HepG2 (cell line): ENCODE data around the gene UBL4B. TPM values are rescaled to one million over a fixed set of nuclear protein-coding genes. Genes with fewer than 3 reads are reported as not detected.

ENCODE experiments used
- FOXJ3 ChIP-seq: sonication (generic); formaldehyde crosslinking; IDR thresholded peaks from 2 replicates; pipeline ENCODE4 v1.4.0; 2020; ENCODE audit warnings: missing genetic modification reagents, mild to moderate bottlenecking, borderline replicate concordance
- FOXP1 ChIP-seq, 2 experiments: fragments of 450-650 bp in 1 of 2; IDR thresholded peaks; 2 replicates each; pipeline ENCODE4 v1.6.1; 2017 to 2018; ENCODE audit warnings: antibody characterized with exemption in 1 of 2
- GATAD1 ChIP-seq: IDR thresholded peaks from 2 replicates; pipeline ENCODE4 v1.6.1; 2016; ENCODE audit warnings: missing genetic modification reagents, missing compliant biosample characterization
- GATAD2A ChIP-seq: IDR thresholded peaks from 2 replicates; pipeline ENCODE4 v1.6.1; 2016
- HDAC1 ChIP-seq: sonication (generic); formaldehyde crosslinking; IDR thresholded peaks from 2 replicates; pipeline ENCODE4 v1.5.1; 2020; ENCODE audit warnings: mild to moderate bottlenecking, missing genetic modification reagents
- HMG20B ChIP-seq: conservative IDR thresholded peaks from 2 replicates; pipeline ENCODE4 v1.6.1; 2016; ENCODE audit warnings: missing genetic modification reagents, missing compliant biosample characterization
- IKZF5 ChIP-seq: IDR thresholded peaks from 2 replicates; pipeline ENCODE4 v1.6.1; 2018; ENCODE audit warnings: missing genetic modification reagents, mild to moderate bottlenecking, missing compliant biosample characterization
- MIER2 ChIP-seq: IDR thresholded peaks from 2 replicates; pipeline ENCODE4 v1.6.1; 2016; ENCODE audit warnings: missing biosample characterization, missing genetic modification reagents
- NRL ChIP-seq: sonication (generic); formaldehyde crosslinking; IDR thresholded peaks from 2 replicates; pipeline ENCODE4 v1.5.0; 2020; ENCODE audit warnings: missing genetic modification reagents, mild to moderate bottlenecking, moderate library complexity, borderline replicate concordance
- PBX2 ChIP-seq: IDR thresholded peaks from 2 replicates; pipeline ENCODE4 v1.6.1; 2016; ENCODE audit warnings: control low read depth
- POLR2AphosphoS2 ChIP-seq: IDR thresholded peaks from 2 replicates; pipeline ENCODE4 v1.6.1; 2011; ENCODE audit warnings: low read depth, low read length, improper control_type of control experiment
- REXO4 ChIP-seq: sonication (generic); formaldehyde crosslinking; IDR thresholded peaks from 2 replicates; pipeline ENCODE4 v1.8.0; 2022; ENCODE audit warnings: missing genetic modification reagents, mild to moderate bottlenecking, borderline replicate concordance
- RFX1 ChIP-seq: fragments of 450-650 bp; IDR thresholded peaks from 2 replicates; pipeline ENCODE4 v1.6.1; 2017
- RFX5 ChIP-seq: IDR thresholded peaks from 2 replicates; pipeline ENCODE4 v1.6.1; 2011; ENCODE audit warnings: low read depth, low read length, improper control_type of control experiment
- SALL1 ChIP-seq: sonication (generic); formaldehyde crosslinking; IDR thresholded peaks from 2 replicates; pipeline ENCODE4 v1.8.0; 2022; ENCODE audit warnings: mild to moderate bottlenecking, missing genetic modification reagents
- TGIF2 ChIP-seq: IDR thresholded peaks from 2 replicates; pipeline ENCODE4 v1.6.1; 2016; ENCODE audit warnings: control low read depth, missing compliant biosample characterization
- ZMYM4 ChIP-seq: sonication (generic); formaldehyde crosslinking; IDR thresholded peaks from 2 replicates; pipeline ENCODE4 v1.8.1; 2023; ENCODE audit warnings: mild to moderate bottlenecking, missing genetic modification reagents
- ZNF138 ChIP-seq: sonication (generic); formaldehyde crosslinking; IDR thresholded peaks from 2 replicates; pipeline ENCODE4 v1.5.0; 2020; ENCODE audit warnings: mild to moderate bottlenecking, low read depth, missing genetic modification reagents
- ZNF224 ChIP-seq: sonication (generic); formaldehyde crosslinking; IDR thresholded peaks from 2 replicates; pipeline ENCODE4 v1.5.0; 2020; ENCODE audit warnings: mild to moderate bottlenecking, missing genetic modification reagents
- ZNF256 ChIP-seq: sonication (generic); formaldehyde crosslinking; conservative IDR thresholded peaks from 2 replicates; pipeline ENCODE4 v1.4.0; 2020; ENCODE audit warnings: missing genetic modification reagents
- ZNF3 ChIP-seq: IDR thresholded peaks from 2 replicates; pipeline ENCODE4 v1.7.0; 2017; ENCODE audit warnings: inconsistent platforms
- ZNF34 ChIP-seq: sonication (generic); formaldehyde crosslinking; IDR thresholded peaks from 2 replicates; pipeline ENCODE4 v1.4.0; 2020; ENCODE audit warnings: mild to moderate bottlenecking, missing genetic modification reagents, borderline replicate concordance
- ZNF552 ChIP-seq: sonication (generic); formaldehyde crosslinking; IDR thresholded peaks from 2 replicates; pipeline ENCODE4 v1.9.0; 2022; ENCODE audit warnings: missing genetic modification reagents, mild to moderate bottlenecking, borderline replicate concordance
- ZNF737 ChIP-seq: sonication (generic); formaldehyde crosslinking; IDR thresholded peaks from 2 replicates; pipeline ENCODE4 v1.5.0; 2020; ENCODE audit warnings: missing genetic modification reagents, mild to moderate bottlenecking, borderline replicate concordance
- polyA plus RNA-seq, 8 experiments: library from polyadenylated mRNA; depleted of rRNA in 3 of 8; stranded (reverse) in 7 of 8; unstranded in 1 of 8; fragments of >200 nt; fragmentation: Illumina TruSeq in 4 of 8; extraction: Trizol in 4 of 8; gene quantifications; 2 replicates each; pipeline versions ENCODE4 v1.2.1 to v1.2.3, GENCODE V29; 2011 to 2016; ENCODE audit warnings: low read depth in 4 of 8, missing spikeins in 1 of 8, mixed read lengths in 1 of 8; ENCODE audit not compliant: insufficient read depth in 1 of 8
- total RNA-seq, 5 experiments: library from RNA; depleted of rRNA; stranded (reverse); fragments of >200 nt; fragmentation: Illumina TruSeq; extraction: Trizol; gene quantifications; 2 replicates each; pipeline ENCODE4 v1.2.3, GENCODE V29; 2016; ENCODE audit warnings: low read depth in 1 of 5
- TF ChIP-seq, protein P1 (sequence below): sonication (generic); formaldehyde crosslinking; IDR thresholded peaks from 2 replicates; pipeline ENCODE4 v1.4.0; 2020; ENCODE audit warnings: missing genetic modification reagents
- TF ChIP-seq, protein P2 (sequence below): sonication (generic); formaldehyde crosslinking; IDR thresholded peaks from 2 replicates; pipeline ENCODE4 v1.4.0; 2020; ENCODE audit warnings: low read depth, mild to moderate bottlenecking, missing genetic modification reagents

UBL4B gene
- total and polyA plus RNA-seq, 2 of the 13 experiments (the other 11 are each of a cell fraction or from before 2014, with no cell fraction given), result not detected

DNA sequence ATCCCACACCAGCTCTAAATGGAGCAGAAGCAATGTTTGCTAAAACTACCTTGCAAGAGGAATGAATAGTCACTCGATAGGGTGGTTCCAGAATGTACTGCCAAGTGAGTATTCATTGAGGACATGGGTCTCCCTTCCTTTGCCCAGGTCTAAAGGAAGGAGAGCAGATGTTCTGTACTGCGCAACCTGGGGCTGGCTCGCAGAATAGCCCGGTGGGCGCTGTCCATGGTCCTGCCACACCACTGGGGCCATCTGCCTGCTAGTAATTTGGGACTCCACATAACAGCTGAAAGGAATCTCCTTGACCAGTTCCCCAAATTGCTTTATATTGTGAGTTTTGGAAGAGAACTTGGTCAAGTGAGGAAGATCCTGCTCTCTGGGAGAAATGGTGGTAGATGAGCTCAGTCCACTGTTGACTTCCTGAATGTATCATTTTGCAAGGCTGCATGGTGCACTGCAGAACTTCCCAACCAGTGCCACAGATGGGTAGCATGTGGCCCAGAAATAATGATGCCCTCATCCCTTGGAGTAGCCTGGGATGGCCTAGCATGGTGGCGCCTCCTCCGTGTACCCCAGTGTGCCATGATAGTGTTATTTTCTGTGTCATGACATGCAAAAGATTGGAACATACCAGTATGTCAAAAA is 43.8 kb downstream of the UBL4B start (continued):
- TF ChIP-seq ZNF3 (CRISPR knock-in tag) (no peak), ZNF224 (no peak), ZNF34 (CRISPR knock-in tag) (no peak), IKZF5 (CRISPR knock-in tag) (peak; percentile 34; the same call in 1 of the 2 replicates), FOXP1 (IDR thresholded peaks at IDR 0.05) (no peak), FOXP1 (CRISPR knock-in tag; IDR thresholded peaks at IDR 0.05) (no peak), RFX1 (no peak), ZNF737 (CRISPR knock-in tag) (no peak), TGIF2 (no peak; the same call in 1 of the 2 replicates), ZNF256 (CRISPR knock-in tag) (no peak), ZNF138 (no peak), NRL (CRISPR knock-in tag) (no peak), GATAD1 (CRISPR knock-in tag) (no peak), POLR2AphosphoS2 (no peak), MIER2 (CRISPR knock-in tag) (peak; percentile 98), HDAC1 (no peak), REXO4 (CRISPR knock-in tag) (no peak), RFX5 (no peak), HMG20B (CRISPR knock-in tag) (no peak), FOXJ3 (CRISPR knock-in tag) (no peak), ZNF552 (0 out of 2 replicates have a peak, but pooled peaks have one; percentile 59), SALL1 (CRISPR knock-in tag) (peak; percentile 83), GATAD2A (CRISPR knock-in tag) (peak; percentile 26; the same call in 1 of the 2 replicates), PBX2 (CRISPR knock-in tag) (no peak), ZMYM4 (CRISPR knock-in tag) (no peak)
- TF ChIP-seq, protein P1, sequence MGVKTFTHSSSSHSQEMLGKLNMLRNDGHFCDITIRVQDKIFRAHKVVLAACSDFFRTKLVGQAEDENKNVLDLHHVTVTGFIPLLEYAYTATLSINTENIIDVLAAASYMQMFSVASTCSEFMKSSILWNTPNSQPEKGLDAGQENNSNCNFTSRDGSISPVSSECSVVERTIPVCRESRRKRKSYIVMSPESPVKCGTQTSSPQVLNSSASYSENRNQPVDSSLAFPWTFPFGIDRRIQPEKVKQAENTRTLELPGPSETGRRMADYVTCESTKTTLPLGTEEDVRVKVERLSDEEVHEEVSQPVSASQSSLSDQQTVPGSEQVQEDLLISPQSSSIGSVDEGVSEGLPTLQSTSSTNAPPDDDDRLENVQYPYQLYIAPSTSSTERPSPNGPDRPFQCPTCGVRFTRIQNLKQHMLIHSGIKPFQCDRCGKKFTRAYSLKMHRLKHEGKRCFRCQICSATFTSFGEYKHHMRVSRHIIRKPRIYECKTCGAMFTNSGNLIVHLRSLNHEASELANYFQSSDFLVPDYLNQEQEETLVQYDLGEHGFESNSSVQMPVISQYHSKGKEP (CRISPR knock-in tag), result peak; percentile 70; the same call in 1 of the 2 replicates
- TF ChIP-seq, protein P2, sequence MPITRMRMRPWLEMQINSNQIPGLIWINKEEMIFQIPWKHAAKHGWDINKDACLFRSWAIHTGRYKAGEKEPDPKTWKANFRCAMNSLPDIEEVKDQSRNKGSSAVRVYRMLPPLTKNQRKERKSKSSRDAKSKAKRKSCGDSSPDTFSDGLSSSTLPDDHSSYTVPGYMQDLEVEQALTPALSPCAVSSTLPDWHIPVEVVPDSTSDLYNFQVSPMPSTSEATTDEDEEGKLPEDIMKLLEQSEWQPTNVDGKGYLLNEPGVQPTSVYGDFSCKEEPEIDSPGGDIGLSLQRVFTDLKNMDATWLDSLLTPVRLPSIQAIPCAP (CRISPR knock-in tag), result no peak
